Posterior vena cava (tissue), 2 donors: ENCODE data around the gene NCCRP1. TPM values are rescaled to one million over a fixed set of nuclear protein-coding genes. Genes with fewer than 3 reads are reported as not detected.
"Not testable (repeated sequence)": the region's sequence is repeated elsewhere in the genome, so short reads cannot be mapped to it uniquely, and the experiment has no call there.

Source experiments
- DNase-seq: peaks from one replicate; pipeline ENCODE4 v3.0.0-alpha.2; 2020; ENCODE audit warnings: low spot score
- intact Hi-C, 2 donors: fragments of 100-400 bp; cut with DNase I; formaldehyde crosslinking; loops; one replicate each; pipeline versions ENCODE4 v1.14.1 to v1.14.2; 2022 to 2023
- total RNA-seq, 2 donors: library from RNA; stranded (reverse); fragmentation: NEBNext Ultra II Directional; extraction: Animal tissue kit (Norgen Biotek cat#: 25700); gene quantifications; one replicate each; pipeline ENCODE4 v1.2.1, GENCODE V29; 2021
- donor health status: DM: yes; HTN: yes; CAD: no.
- donor health status: DM: yes; HTN: yes; CAD: no.

The NCCRP1 gene
- total RNA-seq, 2 donors from 2014 or later: not detected

- DNase-seq: no peak
- intact Hi-C loops: no loop called here
Observed at GRCh38 chr19:39200066-39200802, 3.5 kb downstream of the NCCRP1 start.

- DNase-seq: no peak
- intact Hi-C loops: no loop called here
Observed at GRCh38 chr19:39200803-39201115, 4.0 kb downstream of the NCCRP1 start.

DNA sequence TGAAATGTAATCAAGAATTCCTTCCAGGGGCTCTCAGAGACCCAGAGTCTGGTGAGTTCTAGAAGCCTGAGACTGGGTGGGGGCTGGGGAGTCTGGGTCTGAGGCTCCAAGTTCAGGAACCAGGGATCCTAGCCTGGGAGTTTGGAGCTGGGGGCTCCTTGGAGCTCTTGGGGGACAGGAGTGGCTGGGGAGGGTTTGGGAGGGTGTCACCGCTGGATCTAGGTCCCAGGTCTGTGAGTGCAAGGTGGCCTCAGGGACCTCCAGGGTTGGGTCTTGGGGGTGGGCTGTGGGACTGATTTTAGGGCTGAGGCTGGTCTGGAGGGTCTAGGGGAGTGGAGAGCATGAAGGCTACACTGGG lies 6.2 kb downstream of the NCCRP1 start:
- intact Hi-C loops: no loop called here
- no peak for DNase-seq

GRCh38 chr19:39203372-39204341 lies 6.9 kb downstream of the NCCRP1 start, which contains the start of gene SYCN:
SYCN (minus strand) TSS chr19:39204263; CDS start chr19:39204254, 9 bp downstream.
- intact Hi-C loops: no loop called here
- no peak for DNase-seq

GRCh38 chr19:39205449-39205764 lies 8.6 kb downstream of the NCCRP1 start:
- DNase-seq: no peak
- intact Hi-C loops: no loop called here

GRCh38 chr19:39206122-39206521 lies 9.4 kb downstream of the NCCRP1 start:
- intact Hi-C loops: no loop called here
- DNase-seq: no peak

GRCh38 chr19:39207293-39207836 lies 10.6 kb downstream of the NCCRP1 start:
- intact Hi-C loops: no loop called here
- DNase-seq: no peak

- no peak for DNase-seq
- intact Hi-C loops: no loop called here
Observed at GRCh38 chr19:39208175-39208795, 11.5 kb downstream of the NCCRP1 start.

DNA sequence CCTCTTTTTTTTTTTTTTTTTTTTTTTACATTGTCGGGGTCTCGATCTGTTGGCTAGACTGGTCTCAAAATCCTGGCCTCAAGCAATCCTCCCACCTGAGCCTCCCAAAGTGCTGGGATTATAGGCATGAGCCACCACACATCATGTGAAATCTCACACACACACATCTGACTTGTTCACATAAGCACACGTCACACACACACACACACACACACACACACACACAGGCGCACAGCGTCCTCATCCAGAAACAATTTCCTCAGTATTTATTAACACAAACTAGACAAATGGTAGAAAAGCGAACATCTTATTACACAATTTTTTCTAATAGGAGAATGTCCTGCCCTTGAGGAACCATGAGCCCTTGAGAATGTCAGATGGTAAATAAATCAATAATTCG lies 12.4 kb downstream of the NCCRP1 start:
- intact Hi-C loops: no loop called here
- no peak for DNase-seq

DNA sequence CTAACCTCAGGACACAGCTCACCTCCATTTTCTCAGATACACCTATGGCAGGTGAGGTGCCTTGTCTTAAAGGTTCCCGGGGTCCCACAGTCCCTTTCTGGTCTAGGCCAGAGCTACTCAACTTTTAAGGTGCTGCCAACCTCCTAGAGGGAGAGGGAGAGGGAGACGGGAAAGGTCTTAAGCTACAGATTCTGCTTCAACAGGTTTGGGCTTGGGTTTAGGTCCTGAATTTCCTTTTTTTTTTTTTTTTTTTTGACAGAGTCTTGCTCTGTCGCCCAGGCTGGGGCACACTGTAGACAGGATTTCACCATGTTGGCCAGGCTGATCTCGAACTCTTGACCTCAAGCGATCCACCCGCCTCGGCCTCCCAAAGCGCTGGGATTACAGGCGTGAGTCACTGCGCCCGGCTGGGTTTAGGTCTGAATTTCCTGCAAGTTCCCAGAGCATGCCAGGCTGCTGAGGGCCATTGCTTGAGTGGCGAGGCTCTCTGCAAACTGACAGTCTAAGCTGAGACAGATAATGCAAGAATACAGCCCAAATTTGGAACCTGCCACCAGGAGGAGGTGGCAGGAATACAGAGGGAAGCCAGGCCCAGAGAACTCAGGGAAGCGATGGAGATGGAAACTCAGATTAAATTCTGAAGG lies 15.1 kb downstream of the NCCRP1 start:
- intact Hi-C loops: no loop called here
- DNase-seq: no peak

GRCh38 chr19:39212375-39212742 lies 15.6 kb downstream of the NCCRP1 start:
- no peak for DNase-seq
- intact Hi-C loops: no loop called here

- DNase-seq, intact Hi-C loops: not testable (repeated sequence)
Observed at GRCh38 chr19:39215323-39215722, 18.6 kb downstream of the NCCRP1 start.

GRCh38 chr19:39217094-39217493 lies 20.3 kb downstream of the NCCRP1 start:
- DNase-seq: no peak
- intact Hi-C loops: no loop called here

GRCh38 chr19:39218230-39219007 lies 21.7 kb downstream of the NCCRP1 start:
- DNase-seq: no peak
- intact Hi-C loops: no loop called here

DNA sequence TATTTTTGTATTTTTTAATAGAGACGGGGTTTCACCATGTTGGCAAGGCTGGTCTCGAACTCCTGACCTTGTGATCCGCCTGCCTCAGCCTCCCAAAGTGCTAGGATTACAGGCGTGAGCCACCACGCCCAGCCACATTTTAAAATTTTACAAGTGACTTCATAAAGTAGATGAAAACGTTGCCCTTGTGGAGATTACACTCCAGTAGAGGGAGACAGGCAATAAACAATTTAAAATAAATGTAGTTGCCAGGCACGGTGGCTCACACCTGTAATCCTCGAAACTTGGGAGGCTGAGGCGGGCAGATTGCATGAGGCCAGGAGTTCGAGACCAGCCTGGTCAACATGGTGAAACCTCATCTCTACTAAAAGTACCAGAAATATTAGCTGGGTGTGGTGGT lies 22.3 kb downstream of the NCCRP1 start:
- intact Hi-C loops: not testable (repeated sequence)

DNA sequence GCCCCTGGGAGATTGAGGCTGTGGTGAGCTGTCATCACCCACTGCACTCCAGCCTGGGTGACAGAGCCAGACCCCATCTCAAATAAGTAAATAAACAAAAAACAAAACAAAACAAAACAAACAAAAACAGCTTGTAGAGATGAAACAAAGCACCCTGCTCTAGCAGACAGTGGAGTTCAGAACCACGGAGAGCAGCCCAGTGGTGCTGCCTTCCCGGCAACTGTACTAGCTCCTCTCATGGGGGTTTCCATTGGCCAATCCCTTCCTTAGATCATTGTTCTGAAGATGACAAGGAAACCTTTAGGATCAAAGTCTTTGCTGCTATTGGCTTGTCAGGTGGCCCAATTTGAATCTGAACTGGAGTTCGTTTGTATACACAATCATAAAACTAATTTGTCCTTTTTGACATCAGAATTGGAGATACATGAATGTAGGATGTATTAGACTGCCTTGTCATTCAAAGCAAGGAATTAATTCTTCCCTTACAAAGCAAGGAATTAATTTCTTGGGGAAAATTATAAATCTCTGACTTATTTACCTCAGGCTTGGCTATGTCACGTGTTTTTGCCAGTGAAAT lies 27.0 kb downstream of the NCCRP1 start:
- DNase-seq: no peak
- intact Hi-C loops: no loop called here

More for the DNA sequence above, 22.3 kb downstream of the NCCRP1 start:
- DNase-seq: not testable (repeated sequence)

- intact Hi-C loops: no loop called here
- DNase-seq: no peak
Observed at GRCh38 chr19:39224910-39225309, 28.1 kb downstream of the NCCRP1 start.

DNA sequence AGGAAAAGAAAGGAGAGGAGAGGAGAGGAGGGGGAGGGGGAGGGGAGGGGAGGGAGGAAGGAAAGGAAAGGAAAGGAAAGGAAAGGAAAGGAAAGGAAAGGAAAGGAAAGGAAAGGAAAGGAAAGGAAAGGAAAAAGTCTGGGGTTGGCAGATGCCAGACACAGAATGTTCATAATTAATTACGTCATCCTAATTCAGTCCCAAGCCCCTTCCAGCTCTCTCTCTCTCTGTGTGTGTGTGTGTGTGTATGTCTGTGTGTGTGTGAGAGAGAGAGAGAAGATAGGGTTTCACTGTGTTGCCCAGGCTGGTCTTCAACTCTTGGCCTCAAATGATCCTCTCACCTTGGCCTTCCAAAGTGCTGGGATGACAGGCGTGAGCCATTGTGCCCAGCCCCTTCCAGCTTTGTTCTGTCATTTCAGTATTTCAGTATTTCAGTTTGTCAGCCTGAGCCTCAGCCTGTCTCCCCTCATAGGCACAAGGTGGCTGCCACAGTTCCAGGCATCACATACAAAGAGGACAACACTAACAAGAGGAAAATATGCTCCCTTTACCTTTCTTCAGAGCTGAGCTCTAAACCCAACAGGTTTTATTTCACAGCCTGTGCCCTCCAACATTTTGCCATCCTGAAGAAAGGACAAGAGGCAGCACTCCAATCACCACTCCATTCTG lies 33.5 kb downstream of the NCCRP1 start:
- DNase-seq: no peak
- intact Hi-C loops: no loop called here
